NCI-H2171 treated with DMSO at 0.1 percent for 48 hours (cell line): Measurements from ENCODE around the gene DDX17.
"Not testable (repeated sequence)": the region's sequence is repeated elsewhere in the genome, so short reads cannot be mapped to it uniquely, and the experiment has no call there.

Source experiments
- DNase-seq: peaks from one replicate; lab custom pipeline; 2025; lab: John Stamatoyannopoulos, UW

DDX17 gene

GRCh38 chr22:38491707-38492348 lies 14.3 kb downstream of the DDX17 start:
- DNase-seq: no peak

- DNase-seq: no peak
Observed at GRCh38 chr22:38490915-38491314, 15.2 kb downstream of the DDX17 start.

GRCh38 chr22:38490475-38490874 lies 15.6 kb downstream of the DDX17 start:
- no peak for DNase-seq

- DNase-seq: no peak
Observed at GRCh38 chr22:38489561-38490145, 16.5 kb downstream of the DDX17 start.

- DNase-seq: no peak
Observed at GRCh38 chr22:38489142-38489541, 17.0 kb downstream of the DDX17 start.

GRCh38 chr22:38487946-38488345 lies 18.2 kb downstream of the DDX17 start:
- DNase-seq: no peak

- no peak for DNase-seq
Observed at GRCh38 chr22:38485783-38486182, 20.3 kb downstream of the DDX17 start.

- DNase-seq: no peak
Observed at GRCh38 chr22:38484244-38484643, 21.9 kb downstream of the DDX17 start.

GRCh38 chr22:38482662-38483308 lies 23.3 kb downstream of the DDX17 start:
- no peak for DNase-seq

- DNase-seq: no peak
Observed at GRCh38 chr22:38481871-38482332, 24.2 kb downstream of the DDX17 start.

- no peak for DNase-seq
Observed at GRCh38 chr22:38481162-38481870, 24.8 kb downstream of the DDX17 start.

GRCh38 chr22:38479096-38479837 lies 26.8 kb downstream of the DDX17 start:
- DNase-seq: no peak

GRCh38 chr22:38477585-38477984 lies 28.5 kb downstream of the DDX17 start:
- no peak for DNase-seq

- no peak for DNase-seq
Observed at GRCh38 chr22:38474003-38474607, 32.0 kb downstream of the DDX17 start.

- no peak for DNase-seq
Observed at GRCh38 chr22:38471237-38471636, 34.9 kb downstream of the DDX17 start.

GRCh38 chr22:38470179-38470578 lies 35.9 kb downstream of the DDX17 start:
- DNase-seq: not testable (repeated sequence)

- DNase-seq: no peak
Observed at GRCh38 chr22:38469306-38469781, 36.8 kb downstream of the DDX17 start.

- DNase-seq: no peak
Observed at GRCh38 chr22:38468443-38469305, 37.4 kb downstream of the DDX17 start.

GRCh38 chr22:38467904-38468442 lies 38.1 kb downstream of the DDX17 start, which contains the start of gene KDELR3:
Gene KDELR3 (plus strand): TSS chr22:38468096. CDS start chr22:38468234, 138 bp downstream.
- no peak for DNase-seq

- DNase-seq: no peak
Observed at GRCh38 chr22:38467438-38467903, 38.6 kb downstream of the DDX17 start.
